Neutrophil (primary cell): ENCODE results near the gene C2CD4A.

Experiments used
- H3K27ac ChIP-seq: fragments of 200-600 bp; sonication (generic); 2 replicates; pipeline ENCODE4 v1.5.1; 2016; ENCODE audit warnings: mild to moderate bottlenecking, moderate library complexity
- H3K27me3 ChIP-seq: fragments of 200-600 bp; sonication (generic); 2 replicates; pipeline ENCODE4 v1.6.0; 2016; ENCODE audit warnings: mild to moderate bottlenecking
- H3K36me3 ChIP-seq: fragments of 200-600 bp; sonication (generic); 2 replicates; pipeline ENCODE4 v1.5.1; 2017
- H3K4me1 ChIP-seq, 2 experiments: fragments of 200-600 bp in 1 of 2; sonication (generic) in 1 of 2; 1 replicate in 1 of 2; 2 replicates in 1 of 2; pipeline versions ENCODE4 v1.5.1 to v1.6.1; 2013 to 2016; ENCODE audit warnings: low read depth in 1 of 2, low read length in 1 of 2, mild to moderate bottlenecking in 1 of 2, moderate library complexity in 1 of 2; ENCODE audit not compliant: control insufficient read depth in 1 of 2, insufficient read depth in 1 of 2
- H3K4me3 ChIP-seq, 2 experiments: fragments of 200-600 bp in 1 of 2; sonication (generic) in 1 of 2; 1 replicate in 1 of 2; 2 replicates in 1 of 2; pipeline ENCODE4 v1.5.1; 2013 to 2016; ENCODE audit warnings: low read depth in 1 of 2, low read length in 1 of 2, mild to moderate bottlenecking in 1 of 2, moderate library complexity in 1 of 2
- H3K9me3 ChIP-seq: fragments of 200-600 bp; sonication (generic); 2 replicates; pipeline ENCODE4 v1.5.1; 2016
- CTCF ChIP-seq: fragments of 200-600 bp; sonication (generic); IDR thresholded peaks from 2 replicates; pipeline ENCODE4 v1.5.1; 2016; ENCODE audit warnings: antibody characterized with exemption

Gene C2CD4A, protein sequence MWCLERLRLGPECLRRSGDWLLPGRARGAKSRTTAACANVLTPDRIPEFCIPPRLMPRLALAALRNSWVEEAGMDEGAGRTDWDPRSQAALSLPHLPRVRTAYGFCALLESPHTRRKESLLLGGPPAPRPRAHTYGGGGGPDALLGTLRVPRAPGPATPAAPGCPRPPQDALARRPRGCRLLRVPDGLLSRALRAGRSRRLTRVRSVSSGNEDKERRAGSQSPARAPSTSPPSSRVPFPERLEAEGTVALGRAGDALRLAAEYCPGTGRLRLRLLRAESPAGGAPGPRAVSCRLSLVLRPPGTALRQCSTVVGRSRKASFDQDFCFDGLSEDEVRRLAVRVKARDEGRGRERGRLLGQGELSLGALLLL

DNA sequence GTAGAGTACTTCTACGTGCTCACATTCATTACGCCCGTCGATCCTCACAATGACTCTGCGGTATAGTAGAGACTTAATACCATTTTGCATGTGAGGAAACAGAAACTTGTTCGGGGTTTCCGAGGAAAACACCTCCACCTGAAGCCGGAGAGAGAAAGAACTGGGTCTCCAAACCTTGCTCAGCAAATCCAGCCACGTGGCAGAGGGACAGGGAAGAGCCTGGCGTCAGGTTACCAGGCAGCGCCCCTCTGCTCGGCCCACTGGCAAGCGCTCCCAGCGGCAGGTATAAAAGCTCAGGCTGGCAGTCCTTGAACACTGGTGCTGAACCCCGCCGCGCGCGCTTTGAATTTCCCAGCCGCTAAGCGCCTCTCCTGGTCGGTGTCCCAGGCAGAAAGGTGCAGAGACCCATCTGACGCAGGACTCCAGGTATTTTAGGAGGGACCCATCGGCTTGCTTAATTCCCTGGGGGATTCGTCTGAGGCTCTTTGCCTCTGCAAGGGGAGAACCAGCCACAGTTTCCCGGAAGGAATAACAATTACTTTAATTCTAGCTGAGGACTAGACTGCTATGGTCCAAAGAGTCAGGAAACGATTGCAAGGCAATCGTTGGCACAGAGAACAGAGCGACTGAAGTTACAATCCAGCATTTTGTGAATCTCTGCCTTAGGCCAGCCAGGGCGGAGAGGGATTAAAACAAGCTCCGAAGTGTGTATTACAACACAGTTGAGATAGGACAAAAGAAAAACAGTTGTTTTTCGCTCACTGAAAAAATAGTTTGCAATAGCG lies at the start of gene C2CD4A:
C2CD4A (plus strand) TSS at position 315 of the 785 bp plus-strand sequence. CDS start 637 bp downstream, outside the sequence.
- Histone ChIP-seq H3K9me3 (no peaks in the 10 kb centered on the region), H3K27ac (no peak within 1 kb of the TSS), H3K36me3 (no peaks in the 10 kb centered on the region), H3K4me3 (peak within 1 kb of the TSS; percentile 59 to 66), H3K27me3 (peaks cover 95% of the 10 kb centered on the region), H3K4me1 (peaks cover 24% of the 10 kb centered on the region in 2 experiments)
- TF ChIP-seq CTCF, result no peak

DNA sequence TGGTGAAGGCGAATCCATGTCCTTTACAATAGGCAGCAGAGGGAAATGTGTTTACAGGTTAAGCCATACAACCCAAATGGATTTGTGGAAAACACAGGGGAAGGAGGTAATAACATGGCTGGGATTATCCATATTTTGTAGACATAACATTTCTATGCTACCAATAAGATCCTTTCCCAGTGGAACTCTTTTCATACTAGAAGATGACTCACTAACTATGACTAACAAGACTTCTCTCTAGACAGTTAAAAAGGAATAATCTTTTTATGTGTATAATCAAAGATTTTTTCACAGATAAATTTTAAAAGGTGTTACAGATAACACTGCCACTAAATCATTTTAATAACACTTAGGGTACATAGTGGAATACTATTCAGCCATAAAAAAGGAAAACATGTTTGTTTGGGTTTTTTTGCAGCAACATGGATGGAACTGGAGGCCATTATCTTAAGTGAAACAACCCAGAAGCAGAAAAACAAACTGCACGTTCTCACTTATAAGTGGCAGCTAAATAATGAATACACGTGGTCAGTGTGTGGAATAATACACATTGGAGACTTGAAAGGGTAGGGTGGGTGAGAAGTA lies 46.1 kb upstream of the C2CD4A start:
- TF ChIP-seq CTCF, result no peak
- Histone ChIP-seq H3K4me3 (no peak overlapping the region), H3K9me3 (no peaks in the 10 kb centered on the region), H3K27me3 (no peaks in the 10 kb centered on the region), H3K36me3 (peaks cover 22% of the 10 kb centered on the region), H3K27ac (no peak overlapping the region), H3K4me1 (no peaks in the 10 kb centered on the region)

DNA sequence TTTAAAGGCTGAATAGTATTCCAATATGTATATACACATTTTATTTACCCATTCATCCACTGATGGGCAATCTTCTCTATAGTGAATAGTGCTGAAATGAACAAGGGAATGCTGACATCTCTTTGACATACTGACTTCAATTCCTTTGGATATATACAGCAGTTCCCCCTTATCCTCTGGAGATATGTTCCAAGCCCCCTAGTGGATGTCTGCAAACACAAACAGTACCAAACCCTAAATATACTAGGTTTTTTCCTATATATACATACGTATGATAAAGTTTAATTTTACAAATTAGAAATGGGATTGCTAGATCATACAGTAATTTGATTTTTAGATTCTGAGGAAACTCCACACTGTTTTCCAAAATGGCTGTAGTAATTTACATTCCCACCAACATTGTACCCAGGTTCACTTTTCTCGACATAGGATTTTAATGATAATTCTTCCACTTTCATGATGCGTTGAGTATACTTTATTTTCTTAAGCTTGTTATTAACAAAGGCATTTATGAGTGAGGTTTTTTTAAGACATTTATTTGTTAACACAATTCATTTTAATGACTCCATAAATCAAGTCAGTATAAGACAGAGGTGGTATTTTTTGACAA lies 44.7 kb upstream of the C2CD4A start:
- Histone ChIP-seq H3K4me3 (no peak overlapping the region), H3K36me3 (peaks cover 22% of the 10 kb centered on the region), H3K27ac (no peak overlapping the region)

GRCh38 chr15:62026487-62027262 lies 40.1 kb upstream of the C2CD4A start:
- TF ChIP-seq CTCF, result no peak
- H3K4me1 ChIP-seq, result no peaks in the 10 kb centered on the region

More for the DNA sequence above, 44.7 kb upstream of the C2CD4A start:
- no peaks in the 10 kb centered on the region for H3K27me3 ChIP-seq
- H3K9me3 ChIP-seq, result no peaks in the 10 kb centered on the region
- H3K4me1 ChIP-seq, result no peaks in the 10 kb centered on the region
- TF ChIP-seq CTCF, result no peak

GRCh38 chr15:62027263-62027565 lies 39.6 kb upstream of the C2CD4A start:
- no peak overlapping the region for H3K4me3 ChIP-seq
- H3K4me1 ChIP-seq, result no peaks in the 10 kb centered on the region
- TF ChIP-seq CTCF, result no peak
- H3K36me3 ChIP-seq, result peaks cover 15% of the 10 kb centered on the region
- H3K9me3 ChIP-seq, result no peaks in the 10 kb centered on the region
- H3K27ac ChIP-seq, result no peak overlapping the region
- H3K27me3 ChIP-seq, result no peaks in the 10 kb centered on the region

More at GRCh38 chr15:62026487-62027262, 40.1 kb upstream of the C2CD4A start:
- no peak overlapping the region for H3K4me3 ChIP-seq
- peaks cover 18% of the 10 kb centered on the region for H3K36me3 ChIP-seq
- H3K27ac ChIP-seq, result no peak overlapping the region
- no peaks in the 10 kb centered on the region for H3K27me3 ChIP-seq
- no peaks in the 10 kb centered on the region for H3K9me3 ChIP-seq
